Astrocyte (in vitro differentiated cells and primary cell): ENCODE measurements around the gene TSBP1. TPM values are rescaled to one million over a fixed set of nuclear protein-coding genes. Genes with fewer than 3 reads are reported as not detected.

Experiments used
- DNase-seq: peaks from one replicate; pipeline ENCODE4 v3.0.0-alpha.2; 2010; ENCODE audit warnings: low read depth
- FAIRE-seq: peaks from 2 replicates; lab custom pipeline; 2011; peaks lifted over from hg19 to GRCh38; lab: Jason Lieb, UNC
- H2AFZ ChIP-seq: 2 replicates; pipeline ENCODE4 v1.6.0; 2012; ENCODE audit warnings: low read depth, low read length, inconsistent platforms
- H3K27ac ChIP-seq: 2 replicates; pipeline ENCODE4 v1.5.1; 2011; ENCODE audit warnings: low read depth, low read length, inconsistent platforms
- H3K27me3 ChIP-seq: 2 replicates; pipeline ENCODE4 v1.6.0; 2011; ENCODE audit warnings: low read length, inconsistent platforms; ENCODE audit not compliant: insufficient read depth
- H3K36me3 ChIP-seq: 2 replicates; pipeline ENCODE4 v1.5.1; 2011; ENCODE audit warnings: low read length, inconsistent platforms; ENCODE audit not compliant: insufficient read depth
- H3K4me1 ChIP-seq: 2 replicates; pipeline ENCODE4 v1.5.1; 2011; ENCODE audit warnings: low read length, inconsistent platforms; ENCODE audit not compliant: insufficient read depth
- H3K4me2 ChIP-seq: 2 replicates; pipeline ENCODE4 v1.6.0; 2012; ENCODE audit warnings: low read length, inconsistent platforms
- H3K4me3 ChIP-seq: 2 replicates; pipeline ENCODE4 v1.5.1; 2011; ENCODE audit warnings: low read depth, mild to moderate bottlenecking, low read length, inconsistent platforms; ENCODE audit not compliant: insufficient read depth
- H3K79me2 ChIP-seq: 2 replicates; pipeline ENCODE4 v1.6.0; 2012; ENCODE audit warnings: mild to moderate bottlenecking, low read length, inconsistent platforms; ENCODE audit not compliant: insufficient read depth
- H3K9ac ChIP-seq: 2 replicates; pipeline ENCODE4 v1.6.0; 2012; ENCODE audit warnings: mild to moderate bottlenecking, low read length, inconsistent platforms
- H3K9me3 ChIP-seq: 2 replicates; pipeline ENCODE4 v1.5.1; 2012; ENCODE audit warnings: low read depth, mild to moderate bottlenecking, low read length, inconsistent platforms; ENCODE audit not compliant: insufficient read depth
- H4K20me1 ChIP-seq: 2 replicates; pipeline ENCODE4 v1.6.0; 2012; ENCODE audit warnings: low read length, inconsistent platforms; ENCODE audit not compliant: insufficient read depth
- H3K27ac Mint-ChIP-seq: one replicate; pipeline ENCODE4 v1.8.0; 2021; ENCODE audit warnings: mild to moderate bottlenecking, mixed read lengths; ENCODE audit not compliant: unreplicated experiment
- H3K27me3 Mint-ChIP-seq: one replicate; pipeline ENCODE4 v1.8.0; 2021; ENCODE audit warnings: low read depth, mixed read lengths; ENCODE audit not compliant: unreplicated experiment
- H3K36me3 Mint-ChIP-seq: one replicate; pipeline ENCODE4 v1.8.0; 2021; ENCODE audit warnings: low read depth, mixed read lengths; ENCODE audit not compliant: unreplicated experiment
- H3K4me1 Mint-ChIP-seq: one replicate; pipeline ENCODE4 v1.8.0; 2021; ENCODE audit warnings: low read depth, mixed read lengths; ENCODE audit not compliant: unreplicated experiment
- H3K4me3 Mint-ChIP-seq: one replicate; pipeline ENCODE4 v1.8.0; 2021; ENCODE audit warnings: mild to moderate bottlenecking, moderate library complexity, mixed read lengths; ENCODE audit not compliant: unreplicated experiment
- H3K9me3 Mint-ChIP-seq: one replicate; pipeline ENCODE4 v1.8.0; 2021; ENCODE audit warnings: mild to moderate bottlenecking, mixed read lengths; ENCODE audit not compliant: unreplicated experiment
- EZH2 ChIP-seq: IDR thresholded peaks from 2 replicates; pipeline ENCODE4 v1.6.1; 2012; ENCODE audit warnings: mild to moderate bottlenecking, low read length, inconsistent platforms; ENCODE audit not compliant: insufficient read depth
- total RNA-seq: library from RNA; stranded (reverse); gene quantifications from 2 replicates; pipeline ENCODE4 v1.2.1, GENCODE V29; 2021
- TF ChIP-seq, protein P1 (sequence below): IDR thresholded peaks from 2 replicates; pipeline ENCODE4 v1.5.1; 2011; ENCODE audit warnings: low read depth, mild to moderate bottlenecking, inconsistent platforms, low read length, moderate library complexity; ENCODE audit not compliant: insufficient read depth

The TSBP1 gene
- total RNA-seq, 1 donor from 2014 or later, result not detected

DNA sequence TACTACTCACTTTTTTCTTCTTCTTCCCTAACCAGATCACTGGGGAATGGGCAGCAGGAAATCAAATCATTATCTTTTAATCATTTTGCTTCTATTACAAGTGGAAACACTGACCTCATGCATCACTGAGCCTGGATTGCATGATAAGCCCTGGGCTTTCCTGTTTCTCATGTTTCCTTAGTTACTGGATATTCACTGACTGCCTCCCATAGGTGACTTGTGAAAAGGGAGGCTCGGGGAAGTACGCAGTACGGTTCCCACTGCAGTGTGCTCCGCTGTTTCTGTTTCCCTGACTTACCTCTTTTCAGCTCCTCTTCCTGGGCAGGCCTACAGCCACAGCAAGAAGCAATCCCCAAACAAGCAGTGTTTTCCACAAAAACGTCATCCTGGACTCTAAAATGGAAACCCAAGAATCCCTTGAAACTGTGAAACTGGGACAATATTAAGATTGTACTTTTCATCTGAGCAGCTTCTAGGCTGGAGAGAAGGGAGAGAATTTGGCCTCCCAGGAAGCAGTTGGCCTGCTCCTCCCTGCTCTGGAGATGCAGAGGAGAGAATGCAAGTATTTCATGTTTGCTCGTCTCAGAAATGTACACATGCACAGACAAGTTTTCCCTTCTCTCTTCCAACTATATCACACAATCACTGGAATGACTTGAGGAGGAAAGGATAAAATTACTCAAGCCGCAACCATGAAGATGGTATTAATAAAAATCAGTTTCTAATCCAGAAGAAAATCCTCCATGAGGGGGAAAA lies 22.1 kb upstream of the TSBP1 start:
- H3K4me3 Mint-ChIP-seq, result no peak overlapping the region
- Histone ChIP-seq H3K27me3 (no peaks in the 10 kb centered on the region), H3K27ac (no peak overlapping the region), H3K4me1 (no peaks in the 10 kb centered on the region), H3K9ac (no peak overlapping the region), H3K79me2 (no peaks in the 10 kb centered on the region), H2AFZ (no peak overlapping the region), H3K36me3 (no peaks in the 10 kb centered on the region), H4K20me1 (no peaks in the 10 kb centered on the region), H3K9me3 (no peaks in the 10 kb centered on the region), H3K4me3 (no peak overlapping the region), H3K4me2 (no peak overlapping the region)
- H3K27me3 Mint-ChIP-seq, result peaks cover 4% of the 10 kb centered on the region
- TF ChIP-seq, protein P1, sequence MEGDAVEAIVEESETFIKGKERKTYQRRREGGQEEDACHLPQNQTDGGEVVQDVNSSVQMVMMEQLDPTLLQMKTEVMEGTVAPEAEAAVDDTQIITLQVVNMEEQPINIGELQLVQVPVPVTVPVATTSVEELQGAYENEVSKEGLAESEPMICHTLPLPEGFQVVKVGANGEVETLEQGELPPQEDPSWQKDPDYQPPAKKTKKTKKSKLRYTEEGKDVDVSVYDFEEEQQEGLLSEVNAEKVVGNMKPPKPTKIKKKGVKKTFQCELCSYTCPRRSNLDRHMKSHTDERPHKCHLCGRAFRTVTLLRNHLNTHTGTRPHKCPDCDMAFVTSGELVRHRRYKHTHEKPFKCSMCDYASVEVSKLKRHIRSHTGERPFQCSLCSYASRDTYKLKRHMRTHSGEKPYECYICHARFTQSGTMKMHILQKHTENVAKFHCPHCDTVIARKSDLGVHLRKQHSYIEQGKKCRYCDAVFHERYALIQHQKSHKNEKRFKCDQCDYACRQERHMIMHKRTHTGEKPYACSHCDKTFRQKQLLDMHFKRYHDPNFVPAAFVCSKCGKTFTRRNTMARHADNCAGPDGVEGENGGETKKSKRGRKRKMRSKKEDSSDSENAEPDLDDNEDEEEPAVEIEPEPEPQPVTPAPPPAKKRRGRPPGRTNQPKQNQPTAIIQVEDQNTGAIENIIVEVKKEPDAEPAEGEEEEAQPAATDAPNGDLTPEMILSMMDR, result no peak
- TF ChIP-seq EZH2, result no peak
- no peaks in the 10 kb centered on the region for H3K36me3 Mint-ChIP-seq
- H3K9me3 Mint-ChIP-seq, result no peaks in the 10 kb centered on the region
- peaks cover 6% of the 10 kb centered on the region for H3K4me1 Mint-ChIP-seq
- FAIRE-seq, result no peak
- DNase-seq, result no peak
- no peak overlapping the region for H3K27ac Mint-ChIP-seq

DNA sequence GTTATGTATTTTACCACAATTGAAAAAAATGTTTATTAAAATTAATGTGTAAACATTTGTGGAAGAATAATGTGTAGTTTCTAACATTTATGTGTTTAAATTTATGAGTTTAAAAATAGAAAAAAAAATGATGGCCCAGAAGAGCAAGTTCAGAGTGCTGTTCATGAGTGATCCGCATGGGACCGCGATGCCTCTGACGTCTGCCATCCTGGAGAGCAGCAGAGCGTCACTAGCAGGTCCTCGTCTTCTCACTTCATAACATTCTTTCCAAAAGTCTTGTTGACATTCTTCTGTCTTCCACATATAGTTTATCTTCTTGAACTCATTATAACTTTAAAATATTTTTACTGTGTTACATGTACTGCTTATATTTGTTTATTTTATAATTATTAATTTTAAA lies 19.8 kb upstream of the TSBP1 start:
- no peaks in the 10 kb centered on the region for H3K9me3 ChIP-seq

DNA sequence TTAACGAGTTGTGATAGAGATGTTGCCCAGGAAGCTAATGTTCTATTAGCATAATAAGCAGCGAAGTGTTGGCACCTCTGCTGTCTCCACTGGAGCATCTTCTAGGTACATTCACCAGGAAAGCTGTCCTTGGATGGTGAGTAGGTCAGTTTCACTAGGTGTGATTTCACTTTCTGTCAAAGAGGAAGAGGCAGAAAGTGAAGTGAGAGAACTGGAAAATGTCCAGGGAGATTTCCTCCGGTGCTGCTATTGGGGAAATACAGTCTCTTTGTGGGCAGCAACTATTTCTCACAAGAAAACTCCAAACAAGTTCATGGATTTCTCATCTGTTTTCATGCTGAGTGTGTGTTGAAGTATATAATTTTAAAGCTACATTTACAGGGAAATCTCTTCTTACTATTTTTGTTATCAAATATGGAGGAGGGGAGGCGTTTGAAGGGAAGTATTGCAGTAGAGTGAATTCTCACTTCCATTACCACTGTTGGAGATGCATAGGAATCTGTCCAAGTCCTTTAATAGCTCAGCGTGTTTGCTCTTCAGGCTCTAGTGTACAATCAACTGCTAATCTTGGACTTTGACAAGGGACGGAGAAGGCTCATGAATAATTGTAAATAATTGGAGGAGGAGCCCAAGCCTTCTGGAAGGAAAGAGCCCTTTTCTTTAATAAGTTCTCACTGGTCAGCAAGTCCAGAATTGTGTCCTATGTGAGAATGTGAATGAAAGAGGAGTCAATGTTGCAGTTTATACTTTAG lies 16.1 kb upstream of the TSBP1 start:
- Histone ChIP-seq H3K36me3 (no peaks in the 10 kb centered on the region), H3K9ac (no peak overlapping the region), H3K27ac (no peak overlapping the region), H3K4me2 (no peak overlapping the region), H3K27me3 (no peaks in the 10 kb centered on the region), H3K4me1 (no peaks in the 10 kb centered on the region), H4K20me1 (no peaks in the 10 kb centered on the region), H3K4me3 (no peak overlapping the region), H2AFZ (no peak overlapping the region), H3K79me2 (no peaks in the 10 kb centered on the region), H3K9me3 (no peaks in the 10 kb centered on the region)
- TF ChIP-seq, protein P1, result no peak
- no peak for TF ChIP-seq EZH2
- FAIRE-seq (no peak), DNase-seq (no peak)
- Mint-ChIP-seq H3K36me3 (peaks cover 1% of the 10 kb centered on the region), H3K4me1 (no peaks in the 10 kb centered on the region), H3K4me3 (no peak overlapping the region), H3K9me3 (no peaks in the 10 kb centered on the region), H3K27me3 (peaks cover 15% of the 10 kb centered on the region), H3K27ac (no peak overlapping the region)

More for the DNA sequence above, 19.8 kb upstream of the TSBP1 start:
- no peak overlapping the region for H3K9ac ChIP-seq
- TF ChIP-seq EZH2, result no peak
- H3K4me1 ChIP-seq, result no peaks in the 10 kb centered on the region
- FAIRE-seq (no peak), DNase-seq (no peak)
- H3K79me2 ChIP-seq, result no peaks in the 10 kb centered on the region
- no peak overlapping the region for H3K27ac ChIP-seq
- H2AFZ ChIP-seq, result no peak overlapping the region
- Mint-ChIP-seq H3K27me3 (peaks cover 10% of the 10 kb centered on the region), H3K4me3 (no peak overlapping the region), H3K4me1 (peaks cover 2% of the 10 kb centered on the region), H3K36me3 (peaks cover 1% of the 10 kb centered on the region), H3K27ac (no peak overlapping the region), H3K9me3 (no peaks in the 10 kb centered on the region)
- H3K36me3 ChIP-seq, result no peaks in the 10 kb centered on the region
- no peaks in the 10 kb centered on the region for H3K27me3 ChIP-seq
- H3K4me2 ChIP-seq, result no peak overlapping the region
- no peaks in the 10 kb centered on the region for H4K20me1 ChIP-seq
- no peak overlapping the region for H3K4me3 ChIP-seq
